BLaER1 (cell line): ENCODE measurements around the gene PANK4.

Source experiments
- H3K27ac ChIP-seq: shearing (Covaris generic); formaldehyde crosslinking; 2 replicates; pipeline ENCODE4 v1.8.1; 2022
- H3K27me3 ChIP-seq: shearing (Covaris generic); formaldehyde crosslinking; 2 replicates; pipeline ENCODE4 v1.8.1; 2022
- H3K36me3 ChIP-seq: shearing (Covaris generic); formaldehyde crosslinking; 2 replicates; pipeline ENCODE4 v1.8.1; 2022
- H3K4me1 ChIP-seq: shearing (Covaris generic); formaldehyde crosslinking; 2 replicates; pipeline ENCODE4 v1.8.1; 2022
- H3K4me2 ChIP-seq: shearing (Covaris generic); formaldehyde crosslinking; 2 replicates; pipeline ENCODE4 v1.8.1; 2022
- H3K4me3 ChIP-seq: shearing (Covaris generic); formaldehyde crosslinking; 2 replicates; pipeline ENCODE4 v1.8.1; 2022
- H3K9ac ChIP-seq: shearing (Covaris generic); formaldehyde crosslinking; 2 replicates; pipeline ENCODE4 v1.8.1; 2022
- H3K9me3 ChIP-seq: shearing (Covaris generic); formaldehyde crosslinking; 2 replicates; pipeline ENCODE4 v1.8.1; 2022
- H4K20me1 ChIP-seq: shearing (Covaris generic); formaldehyde crosslinking; 2 replicates; pipeline ENCODE4 v1.8.1; 2022
- Cebpa-rat ChIP-seq: shearing (Covaris generic); IDR thresholded peaks from 2 replicates; pipeline ENCODE4 v1.8.1; 2022

PANK4 gene

DNA sequence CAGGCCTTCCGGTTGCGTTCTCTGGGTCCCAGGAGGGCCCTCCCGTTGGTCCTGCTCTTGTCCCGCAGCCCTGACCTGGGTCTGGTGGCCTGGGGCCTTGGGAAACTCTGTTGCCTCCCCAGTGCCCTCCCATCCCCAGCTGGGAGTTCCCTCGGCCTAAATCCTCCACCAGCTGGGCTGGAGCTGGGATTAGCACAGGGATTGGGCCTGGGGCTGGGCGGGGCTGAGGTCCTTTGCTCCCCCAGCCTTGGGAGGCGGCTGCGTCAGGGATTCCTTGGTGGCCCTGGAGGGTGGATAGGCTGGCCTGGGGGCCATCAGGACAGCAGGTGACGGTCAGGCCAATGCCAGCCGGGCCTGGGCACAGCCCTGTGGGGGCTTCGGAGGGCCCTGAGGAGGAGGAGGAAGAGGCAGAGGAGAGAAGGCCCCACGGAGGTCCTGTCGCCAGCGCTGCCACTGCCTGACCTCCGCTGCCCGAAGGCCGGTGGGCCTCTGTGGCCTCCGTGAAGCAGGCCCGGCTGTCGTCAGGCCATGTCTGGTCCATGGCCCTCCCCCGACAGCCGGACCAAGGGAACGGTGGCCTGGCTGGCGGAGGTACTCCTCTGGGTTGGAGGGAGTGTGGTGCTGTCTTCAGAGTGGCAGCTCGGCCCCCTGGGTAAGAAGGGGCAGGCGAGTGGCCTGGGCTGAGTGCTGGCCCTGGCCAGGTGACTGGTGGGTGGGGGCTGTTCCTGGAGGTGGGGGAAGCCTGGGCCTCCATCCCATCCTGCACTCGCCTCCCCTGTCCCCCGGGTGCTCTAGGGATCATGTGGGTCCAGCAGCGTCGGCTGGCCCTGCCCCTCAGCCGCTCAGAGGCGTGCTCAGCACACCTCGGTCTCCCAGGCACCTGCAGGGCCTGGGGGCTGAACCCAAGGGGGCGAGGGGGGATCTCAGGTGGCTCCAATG, 50.1 kb downstream of the PANK4 start, which contains the start of gene PLCH2:
PLCH2 (plus strand) TSS at position 229 of the 939 bp plus-strand sequence; CDS start at position 529, 300 bp downstream.
- no peak for TF ChIP-seq Cebpa-rat
- H3K36me3 ChIP-seq, result no peaks in the 10 kb centered on the region

DNA sequence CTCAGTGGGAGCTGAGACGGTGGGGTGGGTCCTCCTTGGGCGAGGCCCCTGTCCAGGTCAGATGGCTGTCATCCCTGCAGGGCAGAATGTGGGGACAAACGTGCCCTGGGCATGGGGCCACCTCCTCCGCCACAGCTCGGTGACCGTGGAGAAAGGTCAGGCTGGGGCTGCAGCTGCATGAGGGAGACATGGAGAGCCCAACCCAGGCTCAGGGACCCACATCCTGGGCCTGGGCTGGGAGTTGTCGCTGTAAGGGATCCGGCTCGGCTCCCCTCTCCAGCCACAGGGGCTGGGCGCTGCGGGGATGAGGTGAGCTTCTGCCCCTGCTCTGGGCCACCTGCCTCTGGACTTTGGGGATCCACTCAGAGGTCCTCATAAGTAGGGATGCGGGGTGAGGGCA, 50.8 kb downstream of the PANK4 start:
- Histone ChIP-seq H3K27ac (0 out of 2 replicates have a peak overlapping the region, but pooled peaks have one; percentile 22), H3K27me3 (no peaks in the 10 kb centered on the region), H3K4me3 (no peak overlapping the region), H3K36me3 (no peaks in the 10 kb centered on the region), H3K4me1 (peaks cover 100% of the 10 kb centered on the region), H3K9me3 (no peaks in the 10 kb centered on the region), H3K4me2 (peak overlapping the region; percentile 98), H4K20me1 (peaks cover 4% of the 10 kb centered on the region; the same call in 1 of the 2 replicates), H3K9ac (no peak overlapping the region)
- TF ChIP-seq Cebpa-rat, result no peak

More for the DNA sequence above, 50.1 kb downstream of the PANK4 start, which contains the start of gene PLCH2:
- Histone ChIP-seq H3K9me3 (no peaks in the 10 kb centered on the region), H3K4me1 (peaks cover 100% of the 10 kb centered on the region), H3K9ac (no peak within 1 kb of the TSS), H3K4me3 (no peak within 1 kb of the TSS), H3K4me2 (peak within 1 kb of the TSS; percentile 98), H4K20me1 (peaks cover 7% of the 10 kb centered on the region; the same call in 1 of the 2 replicates), H3K27me3 (no peaks in the 10 kb centered on the region), H3K27ac (peak within 1 kb of the TSS; percentile 27; the same call in 1 of the 2 replicates)

DNA sequence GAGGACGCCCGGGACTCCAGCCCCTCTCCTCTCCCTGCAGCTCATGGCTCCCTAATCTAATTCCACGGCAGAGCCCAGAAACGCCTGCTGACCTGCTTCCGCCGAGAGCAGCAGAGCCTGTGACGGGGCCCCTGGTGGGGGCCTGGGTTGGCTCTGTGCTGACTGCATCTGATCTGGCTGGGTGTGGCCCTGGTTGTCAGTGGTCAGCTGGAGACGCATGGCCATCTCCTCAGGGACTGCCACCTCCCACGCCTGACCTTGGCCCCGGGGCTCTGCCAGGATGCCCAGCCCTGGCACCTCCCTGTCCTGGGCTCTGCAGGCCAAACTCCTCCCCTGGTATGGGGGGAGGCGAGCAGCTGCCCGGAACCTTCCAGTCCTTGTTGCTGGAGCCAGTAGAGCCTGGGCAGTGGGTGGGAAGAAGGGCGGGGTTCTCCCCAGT, 51.4 kb downstream of the PANK4 start:
- Histone ChIP-seq H3K9ac (no peak overlapping the region), H3K4me3 (no peak overlapping the region), H3K4me1 (peaks cover 100% of the 10 kb centered on the region), H3K9me3 (no peaks in the 10 kb centered on the region), H3K4me2 (peak overlapping the region; percentile 98), H4K20me1 (peaks cover 10% of the 10 kb centered on the region; the same call in 1 of the 2 replicates), H3K27me3 (no peaks in the 10 kb centered on the region), H3K27ac (0 out of 2 replicates have a peak overlapping the region, but pooled peaks have one; percentile 27), H3K36me3 (no peaks in the 10 kb centered on the region)
- TF ChIP-seq Cebpa-rat, result no peak

DNA sequence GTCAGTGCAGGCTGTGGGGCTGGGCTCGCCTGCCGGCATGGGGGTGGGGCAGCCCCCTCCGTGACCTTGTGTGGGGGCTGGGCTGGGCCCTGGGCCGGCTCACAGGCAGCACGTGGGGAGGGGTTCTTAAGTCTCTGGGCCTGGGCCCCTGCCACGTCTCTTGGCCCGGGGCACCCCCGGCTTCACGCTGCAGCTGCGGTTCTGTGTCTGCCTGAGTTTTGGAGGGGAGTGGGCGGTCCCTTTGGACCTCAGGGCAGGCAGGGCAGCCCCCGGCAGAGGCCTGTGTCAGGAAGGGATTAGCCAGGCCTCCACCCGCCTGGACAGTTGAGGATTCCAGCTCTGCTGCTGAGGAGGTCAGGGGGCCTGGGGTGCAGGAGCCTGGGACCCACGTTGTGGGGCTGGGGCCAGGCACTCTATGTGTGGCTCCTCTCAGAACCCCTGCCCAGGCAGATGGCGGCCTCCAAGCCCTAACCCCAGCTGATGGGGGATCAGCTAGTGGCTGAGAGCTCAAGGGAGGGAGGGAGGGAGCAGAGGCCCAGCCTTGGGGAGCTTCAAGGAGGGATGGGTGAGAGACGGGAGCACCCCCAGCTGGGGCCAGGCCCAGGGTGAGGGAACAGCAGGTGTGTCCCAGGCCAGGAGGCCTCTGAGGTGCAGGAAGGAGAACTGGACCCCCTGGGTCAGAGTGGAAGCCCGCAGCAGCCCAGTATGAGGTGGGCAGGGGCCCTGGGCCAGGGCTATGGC, 52.1 kb downstream of the PANK4 start:
- H3K4me1 ChIP-seq, result peaks cover 100% of the 10 kb centered on the region
- no peak for TF ChIP-seq Cebpa-rat
- H3K4me2 ChIP-seq, result peak overlapping the region; percentile 98
- H3K36me3 ChIP-seq, result no peaks in the 10 kb centered on the region
- H3K9me3 ChIP-seq, result no peaks in the 10 kb centered on the region
- no peaks in the 10 kb centered on the region for H3K27me3 ChIP-seq
- peak overlapping the region; percentile 29; the same call in 1 of the 2 replicates for H3K9ac ChIP-seq
- peaks cover 12% of the 10 kb centered on the region; the same call in 1 of the 2 replicates for H4K20me1 ChIP-seq
- peak overlapping the region; percentile 62 for H3K27ac ChIP-seq
- H3K4me3 ChIP-seq, result no peak overlapping the region

DNA sequence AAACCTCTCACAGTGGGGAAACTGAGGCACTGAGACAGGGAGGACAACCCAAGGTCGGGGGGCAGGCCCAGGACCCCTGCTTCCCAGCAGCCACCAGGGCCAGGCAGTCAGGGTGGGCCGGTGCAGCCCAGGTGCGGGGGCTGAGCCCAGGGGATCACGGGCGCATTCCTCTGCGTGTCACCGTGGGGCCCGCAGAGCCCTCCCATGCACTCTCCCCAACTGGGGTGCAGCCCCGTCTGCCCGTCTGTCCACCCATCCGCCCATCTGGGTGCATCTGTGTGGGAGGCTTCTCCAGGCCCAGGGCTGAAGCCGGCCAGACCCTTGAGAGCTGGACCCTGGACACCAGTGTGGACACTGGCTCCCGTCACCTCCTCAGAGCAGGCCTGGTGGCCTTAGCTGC, 53.2 kb downstream of the PANK4 start:
- H3K4me2 ChIP-seq, result peak overlapping the region; percentile 98
- no peaks in the 10 kb centered on the region for H3K9me3 ChIP-seq
- no peak overlapping the region for H3K4me3 ChIP-seq
- TF ChIP-seq Cebpa-rat, result no peak
- peak overlapping the region; percentile 68 for H3K9ac ChIP-seq
- peak overlapping the region; percentile 62; the same call in 1 of the 2 replicates for H3K27ac ChIP-seq
- H3K36me3 ChIP-seq, result no peaks in the 10 kb centered on the region
- H3K27me3 ChIP-seq, result no peaks in the 10 kb centered on the region
- H4K20me1 ChIP-seq, result peaks cover 22% of the 10 kb centered on the region; the same call in 1 of the 2 replicates
- H3K4me1 ChIP-seq, result peaks cover 100% of the 10 kb centered on the region

DNA sequence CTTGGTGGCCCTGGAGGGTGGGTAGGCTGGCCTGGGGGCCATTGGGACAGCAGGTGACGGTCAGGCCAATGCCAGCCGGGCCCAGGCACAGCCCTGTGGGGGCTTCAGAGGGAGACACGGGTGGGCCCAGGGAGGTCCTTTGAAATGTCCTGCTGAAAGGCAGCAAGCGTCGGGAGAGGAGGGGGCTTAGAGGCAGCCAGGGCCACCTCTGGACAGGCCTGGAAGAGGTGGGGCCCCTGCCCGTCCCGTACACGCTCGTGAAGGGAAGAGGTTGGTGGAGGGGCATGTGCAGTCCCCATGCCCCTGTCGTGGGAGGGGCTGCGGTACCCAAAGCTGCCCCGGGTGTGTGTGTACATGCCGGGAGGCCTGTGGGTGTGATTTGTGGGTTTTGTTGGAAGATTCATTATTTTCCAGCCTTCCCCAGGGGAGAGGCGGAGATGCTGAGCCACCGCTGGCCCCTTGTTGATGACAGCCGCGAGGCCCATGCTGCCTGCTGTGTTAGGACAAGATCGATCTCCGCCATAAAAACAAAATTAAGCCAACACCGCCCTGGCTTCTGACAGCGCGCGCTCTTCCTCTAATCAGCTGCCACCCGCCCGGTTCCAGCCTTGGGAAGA, 53.7 kb downstream of the PANK4 start:
- Histone ChIP-seq H3K9ac (peak overlapping the region; percentile 68; the same call in 1 of the 2 replicates), H3K4me3 (no peak overlapping the region), H3K9me3 (no peaks in the 10 kb centered on the region), H3K27me3 (no peaks in the 10 kb centered on the region), H3K27ac (peak overlapping the region; percentile 80), H3K4me1 (peaks cover 98% of the 10 kb centered on the region), H3K36me3 (no peaks in the 10 kb centered on the region), H3K4me2 (peak overlapping the region; percentile 98), H4K20me1 (peaks cover 23% of the 10 kb centered on the region; the same call in 1 of the 2 replicates)
- TF ChIP-seq Cebpa-rat, result no peak

DNA sequence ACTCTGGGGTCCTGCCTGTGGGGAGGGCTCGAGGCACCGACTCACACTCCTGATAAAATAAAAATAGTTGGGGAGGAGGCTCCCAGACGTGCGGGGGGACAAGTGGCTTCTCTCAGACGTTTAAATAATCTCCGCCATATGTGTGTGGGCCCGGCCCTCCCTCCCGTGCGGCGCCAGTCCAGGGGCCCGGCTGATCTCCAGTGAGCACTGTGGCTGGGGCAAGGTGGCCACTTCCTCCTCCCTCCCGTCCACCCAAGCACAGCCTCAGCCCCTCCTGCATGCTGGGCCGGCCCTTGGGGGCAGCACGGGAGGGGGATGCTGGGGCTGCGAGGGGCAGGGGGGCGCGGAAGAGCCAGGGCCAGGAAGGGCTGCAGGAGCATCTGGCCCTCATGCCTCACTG, 54.3 kb downstream of the PANK4 start:
- Histone ChIP-seq H3K27me3 (peaks cover 6% of the 10 kb centered on the region; the same call in 1 of the 2 replicates), H3K9me3 (no peaks in the 10 kb centered on the region), H4K20me1 (peaks cover 23% of the 10 kb centered on the region; the same call in 1 of the 2 replicates), H3K4me3 (peak overlapping the region; percentile 56; the same call in 1 of the 2 replicates), H3K4me1 (peaks cover 98% of the 10 kb centered on the region), H3K27ac (peak overlapping the region; percentile 80), H3K9ac (peak overlapping the region; percentile 68), H3K36me3 (no peaks in the 10 kb centered on the region), H3K4me2 (peak overlapping the region; percentile 98)
- TF ChIP-seq Cebpa-rat, result no peak

DNA sequence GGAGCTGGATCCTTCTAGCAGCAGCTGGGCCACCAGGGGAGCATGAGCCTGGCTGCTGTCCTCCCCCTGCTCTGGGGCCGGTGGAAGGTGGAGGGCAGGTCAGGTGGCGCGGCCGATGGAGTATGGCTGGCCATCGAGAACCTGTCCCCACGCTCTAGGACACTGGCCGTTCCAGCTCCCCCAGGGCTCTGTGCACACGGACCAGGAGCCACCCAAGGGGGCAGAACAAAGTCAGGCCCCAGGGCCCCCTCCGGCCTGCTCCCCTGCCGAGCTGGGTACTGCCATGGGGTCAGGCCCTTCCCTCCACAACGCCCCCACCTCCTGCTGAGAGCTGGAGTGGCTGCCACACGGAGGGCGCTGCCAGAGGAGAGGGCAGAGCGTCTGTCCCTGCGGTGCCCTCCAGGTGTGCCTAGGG, 54.8 kb downstream of the PANK4 start:
- Histone ChIP-seq H3K4me2 (peak overlapping the region; percentile 98), H3K27ac (peak overlapping the region; percentile 80)

DNA sequence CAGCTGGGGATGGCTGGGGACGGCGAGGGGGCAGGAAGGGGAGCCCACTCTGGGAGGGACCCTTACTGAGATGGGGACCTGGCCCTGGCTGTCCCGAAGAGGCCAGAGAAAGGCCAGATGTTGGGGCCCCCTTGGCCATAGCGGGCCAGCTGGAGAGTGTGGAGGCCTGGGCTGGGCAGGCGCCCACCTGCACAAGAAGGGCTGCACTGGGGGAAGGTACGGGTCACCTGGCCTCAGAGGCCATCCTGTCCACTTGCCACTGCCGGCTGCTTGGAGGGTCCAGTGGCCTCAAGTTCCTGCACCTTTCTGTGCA, 55.3 kb downstream of the PANK4 start:
- peaks cover 31% of the 10 kb centered on the region for H4K20me1 ChIP-seq
- H3K4me2 ChIP-seq, result peak overlapping the region; percentile 98
- H3K36me3 ChIP-seq, result no peaks in the 10 kb centered on the region
- peak overlapping the region; percentile 56 for H3K4me3 ChIP-seq
- H3K27ac ChIP-seq, result peak overlapping the region; percentile 80
- peaks cover 15% of the 10 kb centered on the region for H3K27me3 ChIP-seq
- peak overlapping the region; percentile 68; the same call in 1 of the 2 replicates for H3K9ac ChIP-seq
- peaks cover 98% of the 10 kb centered on the region for H3K4me1 ChIP-seq
- TF ChIP-seq Cebpa-rat, result no peak
- H3K9me3 ChIP-seq, result no peaks in the 10 kb centered on the region

More for the DNA sequence above, 54.8 kb downstream of the PANK4 start:
- H3K4me1 ChIP-seq, result peaks cover 98% of the 10 kb centered on the region
- peak overlapping the region; percentile 68 for H3K9ac ChIP-seq
- peaks cover 26% of the 10 kb centered on the region for H4K20me1 ChIP-seq
- no peaks in the 10 kb centered on the region for H3K9me3 ChIP-seq
- peak overlapping the region; percentile 56 for H3K4me3 ChIP-seq
- no peak for TF ChIP-seq Cebpa-rat
- H3K27me3 ChIP-seq, result peaks cover 10% of the 10 kb centered on the region
- no peaks in the 10 kb centered on the region for H3K36me3 ChIP-seq
